A673 (cell line): ENCODE results near the gene ALDH9A1.

Experiments
- EZH2 ChIP-seq: fragments of 200-600 bp; sonication (generic); IDR thresholded peaks from 2 replicates; pipeline ENCODE4 v1.6.1; 2017; ENCODE audit warnings: borderline replicate concordance, low read depth, mild to moderate bottlenecking, mixed read lengths, antibody characterized with exemption, low read length; ENCODE audit not compliant: poor library complexity, severe bottlenecking
- TF ChIP-seq, protein P1 (sequence below): fragments of 300-800, 200-600 bp; sonication (generic); conservative IDR thresholded peaks from 2 replicates; pipeline ENCODE4 v1.5.1; 2017; ENCODE audit warnings: low read depth, mild to moderate bottlenecking, antibody characterized with exemption, low read length, moderate library complexity, mixed read lengths

DNA sequence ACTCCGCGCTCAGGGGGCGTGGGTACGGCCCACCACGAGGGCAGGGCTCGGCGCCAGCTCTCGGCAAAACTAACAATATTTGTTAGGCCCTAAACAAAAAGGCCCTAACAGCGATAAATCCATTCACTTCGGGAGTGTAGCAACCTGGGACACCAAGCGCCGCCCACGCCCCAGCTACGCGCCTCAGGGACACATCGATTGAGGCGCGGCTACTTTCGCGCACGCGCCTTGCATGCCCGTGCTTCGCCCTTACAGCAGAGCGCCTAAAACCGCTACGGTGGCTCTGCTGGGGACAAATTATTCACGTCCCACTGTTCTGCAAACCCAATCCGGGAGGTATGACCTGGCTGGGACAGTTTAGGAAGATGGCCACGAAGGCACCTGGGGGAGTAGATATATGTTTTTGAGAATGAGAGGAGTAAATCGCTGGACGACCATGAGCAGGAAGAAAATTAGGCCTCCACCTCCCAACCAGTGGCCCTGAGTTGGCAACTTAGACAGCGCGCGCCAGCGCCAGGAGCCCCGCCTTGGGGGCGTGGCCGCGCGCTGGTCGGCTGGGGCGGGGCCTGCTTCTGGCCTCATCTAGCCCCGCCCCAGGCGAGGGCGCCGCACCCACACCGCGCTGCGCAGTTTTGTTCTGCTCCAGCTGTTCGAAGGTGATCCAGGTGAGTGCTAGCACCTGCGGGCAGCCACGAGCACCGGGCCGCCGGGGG is 67.6 kb downstream of the ALDH9A1 start, which contains the start of gene MGST3:
- TF ChIP-seq, protein P1, sequence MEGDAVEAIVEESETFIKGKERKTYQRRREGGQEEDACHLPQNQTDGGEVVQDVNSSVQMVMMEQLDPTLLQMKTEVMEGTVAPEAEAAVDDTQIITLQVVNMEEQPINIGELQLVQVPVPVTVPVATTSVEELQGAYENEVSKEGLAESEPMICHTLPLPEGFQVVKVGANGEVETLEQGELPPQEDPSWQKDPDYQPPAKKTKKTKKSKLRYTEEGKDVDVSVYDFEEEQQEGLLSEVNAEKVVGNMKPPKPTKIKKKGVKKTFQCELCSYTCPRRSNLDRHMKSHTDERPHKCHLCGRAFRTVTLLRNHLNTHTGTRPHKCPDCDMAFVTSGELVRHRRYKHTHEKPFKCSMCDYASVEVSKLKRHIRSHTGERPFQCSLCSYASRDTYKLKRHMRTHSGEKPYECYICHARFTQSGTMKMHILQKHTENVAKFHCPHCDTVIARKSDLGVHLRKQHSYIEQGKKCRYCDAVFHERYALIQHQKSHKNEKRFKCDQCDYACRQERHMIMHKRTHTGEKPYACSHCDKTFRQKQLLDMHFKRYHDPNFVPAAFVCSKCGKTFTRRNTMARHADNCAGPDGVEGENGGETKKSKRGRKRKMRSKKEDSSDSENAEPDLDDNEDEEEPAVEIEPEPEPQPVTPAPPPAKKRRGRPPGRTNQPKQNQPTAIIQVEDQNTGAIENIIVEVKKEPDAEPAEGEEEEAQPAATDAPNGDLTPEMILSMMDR = no peak
- TF ChIP-seq EZH2 = no peak
